CD14-positive monocyte (primary cell): Measurements from ENCODE around the gene DTX1. TPM values are rescaled to one million over a fixed set of nuclear protein-coding genes. Genes with fewer than 3 reads are reported as not detected.
A peak's percentile ranks its signal among the peaks of the same experiment; 100 is the strongest.

Source experiments
- DNase-seq, 3 donors: peaks; one replicate each; pipeline ENCODE4 v3.0.0-alpha.2; 2011 to 2022
- H2AFZ ChIP-seq: 2 replicates; pipeline ENCODE4 v1.6.0; 2012; ENCODE audit warnings: mild to moderate bottlenecking, low read depth, low read length, inconsistent platforms; ENCODE audit not compliant: insufficient read depth, poor library complexity, severe bottlenecking
- H3K27ac ChIP-seq, 2 donors: 1 replicate in 1 of 2; 2 replicates in 1 of 2; pipeline ENCODE4 v1.5.1; 2012 to 2013; ENCODE audit warnings: low read length in 2 of 2, control low read depth in 1 of 2, inconsistent platforms in 1 of 2, low read depth in 1 of 2, mild to moderate bottlenecking in 1 of 2
- H3K27me3 ChIP-seq, 2 donors: one replicate each; pipeline versions ENCODE4 v1.6.0 to v1.6.1; 2011 to 2013; ENCODE audit warnings: low read length in 2 of 2; ENCODE audit not compliant: control insufficient read depth in 2 of 2, insufficient read depth in 2 of 2
- H3K36me3 ChIP-seq, 2 donors: replicated peaks in 1 of 2; 1 replicate in 1 of 2; 2 replicates in 1 of 2; pipeline versions ENCODE4 v1.5.1 to v1.6.1; 2012 to 2013; ENCODE audit warnings: low read length in 2 of 2, control low read depth in 1 of 2, inconsistent platforms in 1 of 2, mild to moderate bottlenecking in 1 of 2; ENCODE audit not compliant: insufficient read depth in 2 of 2, control insufficient read depth in 1 of 2
- H3K4me1 ChIP-seq, 2 donors: 1 replicate in 1 of 2; 2 replicates in 1 of 2; pipeline versions ENCODE4 v1.5.1 to v1.6.1; 2012 to 2013; ENCODE audit warnings: low read length in 2 of 2, control low read depth in 1 of 2, inconsistent platforms in 1 of 2, mild to moderate bottlenecking in 1 of 2, moderate library complexity in 1 of 2; ENCODE audit not compliant: insufficient read depth in 2 of 2, control insufficient read depth in 1 of 2
- H3K4me2 ChIP-seq: replicated peaks from 2 replicates; pipeline ENCODE3; 2012; ENCODE audit warnings: low read length, moderate library complexity, mild to moderate bottlenecking; ENCODE audit not compliant: poor library complexity, severe bottlenecking; ENCODE audit errors: extremely low read depth
- H3K4me3 ChIP-seq, 3 experiments: fragments of 200-600 bp in 1 of 3; sonication (generic) in 1 of 3; replicated peaks in 1 of 3; 1 replicate in 2 of 3; 2 replicates in 1 of 3; pipeline ENCODE4 v1.5.1; 2011 to 2013; ENCODE audit warnings: low read length in 3 of 3, mild to moderate bottlenecking in 3 of 3, control low read depth in 2 of 3, low read depth in 2 of 3, inconsistent platforms in 1 of 3, moderate library complexity in 1 of 3
- H3K79me2 ChIP-seq: 2 replicates; pipeline ENCODE4 v1.6.0; 2012; ENCODE audit warnings: mild to moderate bottlenecking, control low read depth, inconsistent platforms, low read length, moderate library complexity; ENCODE audit not compliant: insufficient read depth
- H3K9ac ChIP-seq: 2 replicates; pipeline ENCODE4 v1.6.0; 2017; ENCODE audit warnings: low read length, mild to moderate bottlenecking; ENCODE audit not compliant: insufficient read depth, poor library complexity, severe bottlenecking
- H3K9me3 ChIP-seq, 2 donors: replicated peaks in 1 of 2; 1 replicate in 1 of 2; 2 replicates in 1 of 2; pipeline versions ENCODE4 v1.5.1 to v1.6.1; 2012 to 2013; ENCODE audit warnings: low read length in 2 of 2, control low read depth in 1 of 2; ENCODE audit not compliant: control insufficient read depth in 1 of 2, insufficient read depth in 1 of 2
- H4K20me1 ChIP-seq: 2 replicates; pipeline ENCODE4 v1.6.0; 2012; ENCODE audit warnings: mild to moderate bottlenecking, low read length, control low read depth, moderate library complexity; ENCODE audit not compliant: insufficient read depth
- H3K27ac Mint-ChIP-seq, 7 donors: one replicate each; pipeline ENCODE4 v1.8.0; 2020; ENCODE audit warnings: mild to moderate bottlenecking in 7 of 7, mixed read lengths in 7 of 7, moderate library complexity in 6 of 7, inconsistent platforms in 2 of 7
- H3K27me3 Mint-ChIP-seq, 3 donors: one replicate each; pipeline ENCODE4 v1.8.0; 2021 to 2022; ENCODE audit warnings: low read depth in 3 of 3, mild to moderate bottlenecking in 3 of 3, mixed read lengths in 3 of 3, moderate library complexity in 3 of 3, inconsistent platforms in 1 of 3
- H3K36me3 Mint-ChIP-seq, 2 donors: one replicate each; pipeline ENCODE4 v1.8.0; 2020; ENCODE audit warnings: mixed read lengths in 2 of 2, inconsistent platforms in 1 of 2, mild to moderate bottlenecking in 1 of 2
- H3K4me1 Mint-ChIP-seq: one replicate; pipeline ENCODE4 v1.8.0; 2020; ENCODE audit warnings: mild to moderate bottlenecking, mixed read lengths
- H3K4me3 Mint-ChIP-seq, 2 donors: one replicate each; pipeline ENCODE4 v1.8.0; 2020; ENCODE audit warnings: mild to moderate bottlenecking in 2 of 2, mixed read lengths in 2 of 2, moderate library complexity in 1 of 2
- H3K9me3 Mint-ChIP-seq, 7 donors: one replicate each; pipeline ENCODE4 v1.8.0; 2020 to 2022; ENCODE audit warnings: mixed read lengths in 7 of 7, mild to moderate bottlenecking in 6 of 7, moderate library complexity in 6 of 7, inconsistent platforms in 2 of 7
- WGBS: methylation state at CpG from one replicate; pipeline ENCODE4 v1.1.5; 2013; ENCODE audit warnings: missing lambda C conversion rate; ENCODE audit not compliant: insufficient coverage; 5-methylcytosine and 5-hydroxymethylcytosine counted together
- intact Hi-C, 2 donors: fragments of 100-400 bp; cut with micrococcal nuclease; formaldehyde crosslinking; loops; one replicate each; pipeline versions ENCODE4 v1.15.0 to v1.15.1; 2023
- polyA plus RNA-seq, 3 donors: library from polyadenylated mRNA; depleted of rRNA in 1 of 3; unstranded in 2 of 3; stranded (reverse) in 1 of 3; fragments of 300-500 nt in 2 of 3; fragments of >200 nt in 1 of 3; fragmentation: Illumina TruSeq in 2 of 3; gene quantifications; 1 replicate in 2 of 3; 2 replicates in 1 of 3; pipeline ENCODE4 v1.2.3, GENCODE V29; 2012 to 2021
- TF ChIP-seq, protein P1 (sequence below): fragments of 200-600 bp; IDR thresholded peaks from one replicate; pipeline ENCODE4 v1.8.0; 2022; ENCODE audit warnings: antibody characterized with exemption, mild to moderate bottlenecking

The DTX1 gene
- polyA plus RNA-seq, 3 donors = 0.04 TPM; not detected in 1

- Histone ChIP-seq H2AFZ (no peak overlapping the region), H3K36me3 (no peaks in the 10 kb centered on the region), H3K4me1 (peaks cover 8 to 13% of the 10 kb centered on the region in 2 donors), H3K4me3 (peak overlapping the region in 1 of 3 experiments; percentile 5), H3K27ac (no peak overlapping the region), H3K4me2 (peak overlapping the region; percentile 33), H3K9ac (no peak overlapping the region), H3K79me2 (no peaks in the 10 kb centered on the region), H4K20me1 (no peaks in the 10 kb centered on the region), H3K9me3 (no peaks in the 10 kb centered on the region), H3K27me3 (peaks cover 0 to 25% of the 10 kb centered on the region in 2 donors)
- peaks cover 23 to 46% (median 25%) of the 10 kb centered on the region in 3 donors for H3K27me3 Mint-ChIP-seq
- 63% methylated on average over 4 of the region's 21 CpGs for WGBS
- H3K4me3 Mint-ChIP-seq = peak overlapping the region; percentile 67 to 70
- intact Hi-C loops = no loop called here
- H3K36me3 Mint-ChIP-seq = no peaks in the 10 kb centered on the region
- DNase-seq = peak; percentile 25 to 33 (median 27)
- H3K9me3 Mint-ChIP-seq = peaks cover 0 to 6% (median 0%) of the 10 kb centered on the region in 7 donors
- H3K4me1 Mint-ChIP-seq = peaks cover 16% of the 10 kb centered on the region
- TF ChIP-seq, protein P1, sequence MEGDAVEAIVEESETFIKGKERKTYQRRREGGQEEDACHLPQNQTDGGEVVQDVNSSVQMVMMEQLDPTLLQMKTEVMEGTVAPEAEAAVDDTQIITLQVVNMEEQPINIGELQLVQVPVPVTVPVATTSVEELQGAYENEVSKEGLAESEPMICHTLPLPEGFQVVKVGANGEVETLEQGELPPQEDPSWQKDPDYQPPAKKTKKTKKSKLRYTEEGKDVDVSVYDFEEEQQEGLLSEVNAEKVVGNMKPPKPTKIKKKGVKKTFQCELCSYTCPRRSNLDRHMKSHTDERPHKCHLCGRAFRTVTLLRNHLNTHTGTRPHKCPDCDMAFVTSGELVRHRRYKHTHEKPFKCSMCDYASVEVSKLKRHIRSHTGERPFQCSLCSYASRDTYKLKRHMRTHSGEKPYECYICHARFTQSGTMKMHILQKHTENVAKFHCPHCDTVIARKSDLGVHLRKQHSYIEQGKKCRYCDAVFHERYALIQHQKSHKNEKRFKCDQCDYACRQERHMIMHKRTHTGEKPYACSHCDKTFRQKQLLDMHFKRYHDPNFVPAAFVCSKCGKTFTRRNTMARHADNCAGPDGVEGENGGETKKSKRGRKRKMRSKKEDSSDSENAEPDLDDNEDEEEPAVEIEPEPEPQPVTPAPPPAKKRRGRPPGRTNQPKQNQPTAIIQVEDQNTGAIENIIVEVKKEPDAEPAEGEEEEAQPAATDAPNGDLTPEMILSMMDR = no peak
- H3K27ac Mint-ChIP-seq = peak overlapping the region in 3 of 7 donors; percentile 46 to 75 (median 72)
Observed at GRCh38 chr12:113136128-113136989, 79.8 kb downstream of the DTX1 start.

GRCh38 chr12:113136990-113137511 is 80.5 kb downstream of the DTX1 start:
- Mint-ChIP-seq H3K36me3 (no peaks in the 10 kb centered on the region), H3K27ac (peak overlapping the region in 1 of 7 donors; percentile 27), H3K4me1 (peaks cover 23% of the 10 kb centered on the region), H3K9me3 (peaks cover 0 to 6% (median 0%) of the 10 kb centered on the region in 7 donors), H3K4me3 (peak overlapping the region in 1 of 2 donors; percentile 70), H3K27me3 (peaks cover 23 to 40% (median 25%) of the 10 kb centered on the region in 3 donors)
- intact Hi-C loops = no loop called here
- Histone ChIP-seq H3K27me3 (peaks cover 0 to 25% of the 10 kb centered on the region in 2 donors), H3K27ac (no peak overlapping the region), H2AFZ (no peak overlapping the region), H3K36me3 (no peaks in the 10 kb centered on the region), H4K20me1 (no peaks in the 10 kb centered on the region), H3K9me3 (no peaks in the 10 kb centered on the region), H3K4me3 (no peak overlapping the region), H3K79me2 (no peaks in the 10 kb centered on the region), H3K9ac (no peak overlapping the region), H3K4me2 (no peak overlapping the region), H3K4me1 (peaks cover 15 to 20% of the 10 kb centered on the region in 2 donors)
- 90% methylated on average over 5 of the region's 6 CpGs for WGBS
- DNase-seq = no peak
- TF ChIP-seq, protein P1 = no peak
